ENCODE measurements around the gene AK5.

DNA sequence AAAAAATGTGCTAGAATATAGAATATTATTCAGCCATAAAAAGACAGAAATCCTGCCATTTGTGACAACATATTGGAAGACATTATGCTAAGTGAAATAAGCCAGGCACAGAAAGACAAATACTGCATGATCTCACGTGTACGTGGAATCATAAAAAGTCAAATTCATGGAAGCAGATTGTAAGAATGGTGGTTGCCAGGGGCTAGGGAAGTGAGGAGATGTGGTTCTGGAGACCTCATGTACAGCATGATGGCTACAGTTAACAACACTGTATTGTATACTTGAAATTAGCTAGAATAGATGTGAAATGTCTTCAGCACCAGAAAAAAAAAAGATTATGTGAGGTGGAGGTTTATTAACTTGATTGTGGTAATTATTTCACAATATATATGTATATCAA lies 234.3 kb downstream of the AK5 start:
- TF ChIP-seq CTCF (IDR thresholded peaks at IDR 0.05) (no peak), TCF7L2 (IDR thresholded peaks at IDR 0.05; ENCODE audit: low read depth, low read length) (no peak), POLR2AphosphoS5 (IDR thresholded peaks at IDR 0.05; ENCODE audit: low read depth, low read length) (no peak)
- TF ChIP-seq, protein P1, sequence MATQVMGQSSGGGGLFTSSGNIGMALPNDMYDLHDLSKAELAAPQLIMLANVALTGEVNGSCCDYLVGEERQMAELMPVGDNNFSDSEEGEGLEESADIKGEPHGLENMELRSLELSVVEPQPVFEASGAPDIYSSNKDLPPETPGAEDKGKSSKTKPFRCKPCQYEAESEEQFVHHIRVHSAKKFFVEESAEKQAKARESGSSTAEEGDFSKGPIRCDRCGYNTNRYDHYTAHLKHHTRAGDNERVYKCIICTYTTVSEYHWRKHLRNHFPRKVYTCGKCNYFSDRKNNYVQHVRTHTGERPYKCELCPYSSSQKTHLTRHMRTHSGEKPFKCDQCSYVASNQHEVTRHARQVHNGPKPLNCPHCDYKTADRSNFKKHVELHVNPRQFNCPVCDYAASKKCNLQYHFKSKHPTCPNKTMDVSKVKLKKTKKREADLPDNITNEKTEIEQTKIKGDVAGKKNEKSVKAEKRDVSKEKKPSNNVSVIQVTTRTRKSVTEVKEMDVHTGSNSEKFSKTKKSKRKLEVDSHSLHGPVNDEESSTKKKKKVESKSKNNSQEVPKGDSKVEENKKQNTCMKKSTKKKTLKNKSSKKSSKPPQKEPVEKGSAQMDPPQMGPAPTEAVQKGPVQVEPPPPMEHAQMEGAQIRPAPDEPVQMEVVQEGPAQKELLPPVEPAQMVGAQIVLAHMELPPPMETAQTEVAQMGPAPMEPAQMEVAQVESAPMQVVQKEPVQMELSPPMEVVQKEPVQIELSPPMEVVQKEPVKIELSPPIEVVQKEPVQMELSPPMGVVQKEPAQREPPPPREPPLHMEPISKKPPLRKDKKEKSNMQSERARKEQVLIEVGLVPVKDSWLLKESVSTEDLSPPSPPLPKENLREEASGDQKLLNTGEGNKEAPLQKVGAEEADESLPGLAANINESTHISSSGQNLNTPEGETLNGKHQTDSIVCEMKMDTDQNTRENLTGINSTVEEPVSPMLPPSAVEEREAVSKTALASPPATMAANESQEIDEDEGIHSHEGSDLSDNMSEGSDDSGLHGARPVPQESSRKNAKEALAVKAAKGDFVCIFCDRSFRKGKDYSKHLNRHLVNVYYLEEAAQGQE (IDR thresholded peaks at IDR 0.05; ENCODE audit: insufficient read depth in 1 of 2, low read depth in 2 of 2, low read length in 1 of 2), result no peak
